Activated CD8-positive, alpha-beta T cell treated with anti-CD3 and anti-CD28 coated beads for 36 hours (primary cell): ENCODE measurements around the gene SCARB2. TPM values are rescaled to one million over a fixed set of nuclear protein-coding genes. Genes with fewer than 3 reads are reported as not detected.

ENCODE experiments used
- ATAC-seq: fragments of 200-7000 bp; cut with Tn5 transposase; one replicate; pipeline ENCODE4 v1.10.0; 2021; ENCODE audit warnings: mild to moderate bottlenecking, moderate library complexity
- CTCF ChIA-PET: fragments of 350-600 bp; sonication (Branson Sonifier 250); formaldehyde crosslinking; loops from one replicate; lab custom pipeline; 2021; ENCODE audit warnings: antibody characterized with exemption; lab: Charles Lee
- POLR2A ChIA-PET: fragments of 350-600 bp; sonication (Branson Sonifier 250); formaldehyde crosslinking; loops from one replicate; lab custom pipeline; 2021; ENCODE audit warnings: antibody characterized with exemption; lab: Charles Lee
- DNase-seq: peaks from one replicate; pipeline ENCODE4 v3.0.0-alpha.2; 2020
- H3K27ac Mint-ChIP-seq: one replicate; pipeline ENCODE4 v1.8.0; 2021; ENCODE audit warnings: mild to moderate bottlenecking, mixed read lengths
- H3K27me3 Mint-ChIP-seq: one replicate; pipeline ENCODE4 v1.8.0; 2021; ENCODE audit warnings: mixed read lengths
- H3K36me3 Mint-ChIP-seq: one replicate; pipeline ENCODE4 v1.8.0; 2021; ENCODE audit warnings: low read depth, mixed read lengths
- H3K4me1 Mint-ChIP-seq: one replicate; pipeline ENCODE4 v1.8.0; 2021; ENCODE audit warnings: low read depth, mixed read lengths
- H3K4me3 Mint-ChIP-seq: one replicate; pipeline ENCODE4 v1.8.0; 2021; ENCODE audit warnings: mild to moderate bottlenecking, moderate library complexity, mixed read lengths
- H3K9me3 Mint-ChIP-seq: one replicate; pipeline ENCODE4 v1.8.0; 2021; ENCODE audit warnings: mixed read lengths
- intact Hi-C: fragments of 100-400 bp; cut with micrococcal nuclease; formaldehyde crosslinking; loops from one replicate; pipeline ENCODE4 v1.10.0; 2022
- total RNA-seq, 2 experiments: library from RNA; stranded (reverse); gene quantifications; one replicate each; pipeline ENCODE4 v1.2.3, GENCODE V29; 2021
- TF ChIP-seq, protein P1 (sequence below): fragments of 200-600 bp; IDR thresholded peaks from one replicate; pipeline ENCODE4 v1.8.0; 2022; ENCODE audit warnings: antibody characterized with exemption, mild to moderate bottlenecking

SCARB2 gene
- total RNA-seq, 2 experiments from 2014 or later = 2.6 to 3.1 TPM

GRCh38 chr4:76166480-76166879 lies 47.1 kb downstream of the SCARB2 start:
- no peak for ATAC-seq

GRCh38 chr4:76160355-76160754 lies 53.3 kb downstream of the SCARB2 start:
- H3K27ac Mint-ChIP-seq = no peak overlapping the region
- no peak overlapping the region for H3K4me3 Mint-ChIP-seq
- POLR2A ChIA-PET = no interaction called here
- TF ChIP-seq, protein P1, sequence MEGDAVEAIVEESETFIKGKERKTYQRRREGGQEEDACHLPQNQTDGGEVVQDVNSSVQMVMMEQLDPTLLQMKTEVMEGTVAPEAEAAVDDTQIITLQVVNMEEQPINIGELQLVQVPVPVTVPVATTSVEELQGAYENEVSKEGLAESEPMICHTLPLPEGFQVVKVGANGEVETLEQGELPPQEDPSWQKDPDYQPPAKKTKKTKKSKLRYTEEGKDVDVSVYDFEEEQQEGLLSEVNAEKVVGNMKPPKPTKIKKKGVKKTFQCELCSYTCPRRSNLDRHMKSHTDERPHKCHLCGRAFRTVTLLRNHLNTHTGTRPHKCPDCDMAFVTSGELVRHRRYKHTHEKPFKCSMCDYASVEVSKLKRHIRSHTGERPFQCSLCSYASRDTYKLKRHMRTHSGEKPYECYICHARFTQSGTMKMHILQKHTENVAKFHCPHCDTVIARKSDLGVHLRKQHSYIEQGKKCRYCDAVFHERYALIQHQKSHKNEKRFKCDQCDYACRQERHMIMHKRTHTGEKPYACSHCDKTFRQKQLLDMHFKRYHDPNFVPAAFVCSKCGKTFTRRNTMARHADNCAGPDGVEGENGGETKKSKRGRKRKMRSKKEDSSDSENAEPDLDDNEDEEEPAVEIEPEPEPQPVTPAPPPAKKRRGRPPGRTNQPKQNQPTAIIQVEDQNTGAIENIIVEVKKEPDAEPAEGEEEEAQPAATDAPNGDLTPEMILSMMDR = no peak
- no peaks in the 10 kb centered on the region for H3K4me1 Mint-ChIP-seq
- intact Hi-C loops = no loop called here
- no peak for DNase-seq
- CTCF ChIA-PET = interaction anchor here (1.0 kb wide), 1 partner anchor 20 kb away, joined by 3 read pairs; no protein-coding TSS in a partner anchor
- peaks cover 2% of the 10 kb centered on the region for H3K36me3 Mint-ChIP-seq
- ATAC-seq = no peak
- no peaks in the 10 kb centered on the region for H3K27me3 Mint-ChIP-seq
- no peaks in the 10 kb centered on the region for H3K9me3 Mint-ChIP-seq

More at GRCh38 chr4:76166480-76166879, 47.1 kb downstream of the SCARB2 start:
- no peaks in the 10 kb centered on the region for H3K27me3 Mint-ChIP-seq
- H3K36me3 Mint-ChIP-seq = peaks cover 2% of the 10 kb centered on the region
- TF ChIP-seq, protein P1 = no peak
- no peaks in the 10 kb centered on the region for H3K4me1 Mint-ChIP-seq
- H3K9me3 Mint-ChIP-seq = no peaks in the 10 kb centered on the region
- no peak overlapping the region for H3K4me3 Mint-ChIP-seq
- ChIA-PET POLR2A (no interaction called here), CTCF (interaction anchor here (1.3 to 1.8 kb wide), 2 partner anchors 13 to 212 kb away, joined by 4 to 8 read pairs; no protein-coding TSS in a partner anchor)
- H3K27ac Mint-ChIP-seq = no peak overlapping the region
- DNase-seq = no peak
- intact Hi-C loops = no loop called here

DNA sequence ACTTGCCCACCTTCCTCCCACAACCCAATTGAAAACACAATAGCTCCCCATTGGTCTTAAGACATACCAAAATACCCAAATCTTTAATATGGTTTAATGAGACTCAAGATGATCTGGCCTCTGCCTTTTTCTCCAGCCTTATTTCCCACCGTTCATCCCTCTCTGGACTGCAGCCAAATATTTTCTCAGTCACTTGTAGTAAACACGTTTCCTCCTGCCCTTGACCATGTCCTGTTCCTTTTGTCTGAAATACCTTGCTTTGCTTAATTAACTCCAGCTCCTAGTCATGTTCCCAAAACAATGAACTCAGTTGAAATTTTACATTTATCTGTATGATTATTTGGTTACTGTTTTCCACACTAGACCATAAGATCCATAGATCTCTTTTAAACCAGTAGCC lies 57.0 kb downstream of the SCARB2 start:
- TF ChIP-seq, protein P1 = no peak
- CTCF ChIA-PET = interaction anchor here (1.1 kb wide), 2 partner anchors 23 to 24 kb away, joined by 3 to 4 read pairs; no protein-coding TSS in a partner anchor
- Mint-ChIP-seq H3K27me3 (no peaks in the 10 kb centered on the region), H3K4me1 (no peaks in the 10 kb centered on the region), H3K4me3 (no peak overlapping the region), H3K27ac (no peak overlapping the region), H3K36me3 (peaks cover 8% of the 10 kb centered on the region), H3K9me3 (peaks cover 7% of the 10 kb centered on the region)
- DNase-seq = no peak
- ATAC-seq = no peak
- POLR2A ChIA-PET = no interaction called here
- intact Hi-C loops = no loop called here

DNA sequence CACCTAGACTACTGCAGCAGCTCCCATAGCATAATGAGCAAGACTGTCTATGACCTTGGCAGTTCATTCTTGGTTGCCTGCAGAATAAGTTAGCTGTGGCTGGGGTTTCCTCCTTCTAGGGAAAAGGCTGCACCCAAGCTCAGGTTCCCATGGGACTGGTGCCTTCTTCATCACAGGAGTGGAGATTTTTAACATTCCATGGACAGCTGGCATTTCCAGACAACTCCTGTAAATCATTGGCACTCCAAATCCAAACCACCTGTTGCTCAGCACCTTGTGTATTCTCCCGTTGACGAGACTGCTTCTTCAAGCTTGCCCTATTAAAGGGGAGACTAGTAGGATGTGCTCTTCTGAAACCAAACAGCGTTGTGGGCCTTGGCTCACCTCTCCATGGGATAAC lies 57.6 kb downstream of the SCARB2 start:
- Mint-ChIP-seq H3K36me3 (peaks cover 13% of the 10 kb centered on the region), H3K4me3 (no peak overlapping the region), H3K4me1 (no peaks in the 10 kb centered on the region), H3K27ac (no peak overlapping the region), H3K27me3 (no peaks in the 10 kb centered on the region), H3K9me3 (peaks cover 7% of the 10 kb centered on the region)
- intact Hi-C loops = no loop called here
- ATAC-seq = no peak
- TF ChIP-seq, protein P1 = no peak
- ChIA-PET CTCF (interaction anchor here (1.0 to 1.1 kb wide), 3 partner anchors 23 to 151 kb away, joined by 3 to 4 read pairs (median 3); partner anchors contain the start of gene STBD1), POLR2A (no interaction called here)
- no peak for DNase-seq

DNA sequence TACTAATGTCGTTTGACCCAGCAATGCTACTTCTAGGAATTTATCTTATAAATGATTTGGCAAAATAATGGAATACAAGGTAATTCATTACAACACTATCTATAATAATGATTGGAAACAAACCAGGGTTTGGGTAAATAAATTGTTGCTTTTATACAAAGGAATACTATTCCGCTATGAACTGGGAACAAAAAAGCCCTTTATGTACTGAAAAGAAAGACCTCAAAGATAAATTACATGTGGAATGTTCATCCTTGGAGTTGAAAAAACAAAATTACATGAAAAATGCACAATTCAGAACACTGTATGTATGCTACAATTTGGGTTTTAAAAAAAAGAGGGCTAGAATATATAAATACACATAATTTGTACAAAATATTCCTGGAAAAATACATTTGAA lies 60.3 kb downstream of the SCARB2 start:
- H3K27ac Mint-ChIP-seq = no peak overlapping the region
- ChIA-PET POLR2A (no interaction called here), CTCF (no interaction called here)
- peaks cover 7% of the 10 kb centered on the region for H3K9me3 Mint-ChIP-seq
- no peak overlapping the region for H3K4me3 Mint-ChIP-seq
- intact Hi-C loops = no loop called here
- ATAC-seq (no peak), DNase-seq (no peak)
- TF ChIP-seq, protein P1 = no peak
- H3K36me3 Mint-ChIP-seq = peaks cover 23% of the 10 kb centered on the region
- H3K27me3 Mint-ChIP-seq = no peaks in the 10 kb centered on the region
- H3K4me1 Mint-ChIP-seq = peaks cover 6% of the 10 kb centered on the region
